Left lung (tissue), 10 donors: Measurements from ENCODE around the gene ZMYND15. TPM values are rescaled to one million over a fixed set of nuclear protein-coding genes. Genes with fewer than 3 reads are reported as not detected.
A peak's percentile ranks its signal among the peaks of the same experiment; 100 is the strongest.

Experiments used
- ATAC-seq: fragments of 200-7000 bp; cut with Tn5 transposase; one replicate; pipeline ENCODE4 v1.9.1; 2020; ENCODE audit warnings: moderate library complexity
- DNase-seq, 4 donors: peaks; one replicate each; pipeline ENCODE4 v3.0.0-alpha.2; 2013 to 2020
- H3K27ac ChIP-seq, 2 donors: fragments of 200-600 bp; sonication (generic) in 1 of 2; one replicate each; pipeline versions ENCODE4 v1.5.0 to v1.8.0; 2020 to 2021
- H3K27me3 ChIP-seq, 2 donors: fragments of 200-600 bp; sonication (generic) in 1 of 2; one replicate each; pipeline versions ENCODE4 v1.5.0 to v1.8.0; 2020 to 2021
- H3K36me3 ChIP-seq, 2 donors: fragments of 200-600 bp; sonication (generic) in 1 of 2; one replicate each; pipeline versions ENCODE4 v1.5.0 to v1.8.0; 2020 to 2021
- H3K4me1 ChIP-seq, 2 donors: fragments of 200-600 bp; one replicate each; pipeline ENCODE4 v1.8.0; 2021
- H3K4me3 ChIP-seq, 2 donors: fragments of 200-600 bp; sonication (generic) in 1 of 2; one replicate each; pipeline versions ENCODE4 v1.5.0 to v1.8.0; 2020 to 2021; ENCODE audit warnings: mild to moderate bottlenecking in 1 of 2
- H3K9me3 ChIP-seq, 2 donors: fragments of 200-600 bp; sonication (generic) in 1 of 2; one replicate each; pipeline versions ENCODE4 v1.5.0 to v1.8.0; 2020 to 2021
- intact Hi-C, 2 donors: fragments of 100-400 bp; cut with DNase I; formaldehyde crosslinking; loops; one replicate each; pipeline versions ENCODE4 v1.11.2 to v1.14.2; 2022
- polyA plus RNA-seq, 6 donors: library from polyadenylated mRNA; unstranded; fragments of 120-200 nt; gene quantifications; one replicate each; pipeline ENCODE4 v1.2.1, GENCODE V29; 2013; ENCODE audit not compliant: insufficient read length in 6 of 6
- total RNA-seq, 2 donors: library from RNA; stranded (reverse); fragmentation: NEBNext Ultra II Directional; extraction: Animal tissue kit (Norgen Biotek cat#: 25700); gene quantifications; one replicate each; pipeline ENCODE4 v1.2.1, GENCODE V29; 2021
- TF ChIP-seq, protein P1 (sequence below), 2 donors: fragments of 200-600 bp; sonication (generic) in 1 of 2; IDR thresholded peaks; one replicate each; pipeline versions ENCODE4 v1.5.0 to v1.8.0; 2021; ENCODE audit warnings: antibody characterized with exemption in 2 of 2
- donor health status: DM: no; HTN: yes; CAD: no.
- donor health status: DM: no; HTN: no; CAD: no.

Gene ZMYND15
- total and polyA plus RNA-seq, 8 donors, result 0.34 to 5.2 (median 0.59) TPM

GRCh38 chr17:4747847-4748246, 8.2 kb downstream of the ZMYND15 start:
- H3K4me3 ChIP-seq, result no peak overlapping the region
- intact Hi-C loops, result no loop called here
- H3K27me3 ChIP-seq, result peaks cover 0 to 58% of the 10 kb centered on the region in 2 donors
- TF ChIP-seq, protein P1, sequence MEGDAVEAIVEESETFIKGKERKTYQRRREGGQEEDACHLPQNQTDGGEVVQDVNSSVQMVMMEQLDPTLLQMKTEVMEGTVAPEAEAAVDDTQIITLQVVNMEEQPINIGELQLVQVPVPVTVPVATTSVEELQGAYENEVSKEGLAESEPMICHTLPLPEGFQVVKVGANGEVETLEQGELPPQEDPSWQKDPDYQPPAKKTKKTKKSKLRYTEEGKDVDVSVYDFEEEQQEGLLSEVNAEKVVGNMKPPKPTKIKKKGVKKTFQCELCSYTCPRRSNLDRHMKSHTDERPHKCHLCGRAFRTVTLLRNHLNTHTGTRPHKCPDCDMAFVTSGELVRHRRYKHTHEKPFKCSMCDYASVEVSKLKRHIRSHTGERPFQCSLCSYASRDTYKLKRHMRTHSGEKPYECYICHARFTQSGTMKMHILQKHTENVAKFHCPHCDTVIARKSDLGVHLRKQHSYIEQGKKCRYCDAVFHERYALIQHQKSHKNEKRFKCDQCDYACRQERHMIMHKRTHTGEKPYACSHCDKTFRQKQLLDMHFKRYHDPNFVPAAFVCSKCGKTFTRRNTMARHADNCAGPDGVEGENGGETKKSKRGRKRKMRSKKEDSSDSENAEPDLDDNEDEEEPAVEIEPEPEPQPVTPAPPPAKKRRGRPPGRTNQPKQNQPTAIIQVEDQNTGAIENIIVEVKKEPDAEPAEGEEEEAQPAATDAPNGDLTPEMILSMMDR (IDR thresholded peaks at IDR 0.05), result no peak
- no peaks in the 10 kb centered on the region for H3K36me3 ChIP-seq
- peaks cover 0 to 46% of the 10 kb centered on the region in 2 donors for H3K4me1 ChIP-seq
- DNase-seq (no peak), ATAC-seq (peak; percentile 69)
- peak overlapping the region; percentile 31 to 44 for H3K27ac ChIP-seq
- H3K9me3 ChIP-seq, result no peaks in the 10 kb centered on the region

DNA sequence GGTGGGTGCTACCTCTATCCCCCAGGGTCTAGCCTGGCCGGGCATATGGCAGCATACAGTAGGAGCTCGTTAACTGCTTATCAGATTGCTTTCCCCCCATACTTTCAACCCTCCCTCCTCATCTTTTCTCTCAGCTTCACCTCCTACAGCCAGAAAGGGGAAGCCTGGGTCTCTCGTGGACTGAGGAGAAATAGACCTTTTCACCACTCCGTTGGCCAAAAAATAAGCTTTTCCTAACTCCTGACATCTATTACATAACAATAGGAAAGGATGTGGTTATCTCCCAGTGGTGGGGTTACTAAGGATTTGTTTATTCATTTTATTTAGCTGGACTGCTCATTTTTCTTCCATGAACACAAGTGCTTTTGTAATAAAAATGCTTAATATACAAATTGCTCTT, 9.1 kb downstream of the ZMYND15 start:
- peaks cover 0 to 62% of the 10 kb centered on the region in 2 donors for H3K27me3 ChIP-seq
- peaks cover 0 to 48% of the 10 kb centered on the region in 2 donors for H3K4me1 ChIP-seq
- no peak overlapping the region for H3K4me3 ChIP-seq
- no peaks in the 10 kb centered on the region for H3K36me3 ChIP-seq
- H3K27ac ChIP-seq, result no peak overlapping the region
- TF ChIP-seq, protein P1 (IDR thresholded peaks at IDR 0.05), result no peak
- peak; percentile 24 for ATAC-seq
- no peak for DNase-seq
- intact Hi-C loops, result no loop called here
- no peaks in the 10 kb centered on the region for H3K9me3 ChIP-seq

DNA sequence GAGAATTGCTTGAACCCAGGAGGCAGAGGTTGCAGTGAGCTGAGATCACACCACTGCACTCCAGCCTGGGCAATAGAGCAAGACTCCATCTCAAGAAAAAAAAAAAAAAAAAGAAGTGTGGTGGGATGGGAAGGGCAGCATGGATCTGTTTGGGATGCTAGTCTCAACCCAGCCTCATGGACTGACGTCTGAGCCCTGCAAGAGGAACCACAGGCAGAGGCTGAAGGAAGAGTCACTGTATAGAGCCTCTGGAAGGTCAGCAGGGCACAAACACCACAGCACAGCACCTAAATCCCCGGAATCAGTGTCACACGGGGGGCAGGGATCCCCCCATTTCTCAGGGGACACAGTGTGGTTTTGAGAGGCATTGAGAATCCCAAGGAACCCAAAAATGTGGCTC, 11.0 kb downstream of the ZMYND15 start:
- peaks cover 0 to 40% of the 10 kb centered on the region in 2 donors for H3K4me1 ChIP-seq
- TF ChIP-seq, protein P1 (IDR thresholded peaks at IDR 0.05), result no peak
- no peaks in the 10 kb centered on the region for H3K36me3 ChIP-seq
- intact Hi-C loops, result no loop called here
- H3K9me3 ChIP-seq, result no peaks in the 10 kb centered on the region
- no peak for DNase-seq
- H3K27ac ChIP-seq, result no peak overlapping the region
- H3K27me3 ChIP-seq, result peaks cover 0 to 60% of the 10 kb centered on the region in 2 donors
- ATAC-seq, result peak; percentile 67
- H3K4me3 ChIP-seq, result no peak overlapping the region

GRCh38 chr17:4751932-4752331, 12.3 kb downstream of the ZMYND15 start:
- H3K4me1 ChIP-seq, result peaks cover 0 to 36% of the 10 kb centered on the region in 2 donors
- no peak overlapping the region for H3K27ac ChIP-seq
- intact Hi-C loops, result no loop called here
- H3K36me3 ChIP-seq, result no peaks in the 10 kb centered on the region
- ATAC-seq (no peak), DNase-seq (no peak)
- peaks cover 0 to 52% of the 10 kb centered on the region in 2 donors for H3K27me3 ChIP-seq
- no peaks in the 10 kb centered on the region for H3K9me3 ChIP-seq
- H3K4me3 ChIP-seq, result no peak overlapping the region
- TF ChIP-seq, protein P1 (IDR thresholded peaks at IDR 0.05), result no peak

DNA sequence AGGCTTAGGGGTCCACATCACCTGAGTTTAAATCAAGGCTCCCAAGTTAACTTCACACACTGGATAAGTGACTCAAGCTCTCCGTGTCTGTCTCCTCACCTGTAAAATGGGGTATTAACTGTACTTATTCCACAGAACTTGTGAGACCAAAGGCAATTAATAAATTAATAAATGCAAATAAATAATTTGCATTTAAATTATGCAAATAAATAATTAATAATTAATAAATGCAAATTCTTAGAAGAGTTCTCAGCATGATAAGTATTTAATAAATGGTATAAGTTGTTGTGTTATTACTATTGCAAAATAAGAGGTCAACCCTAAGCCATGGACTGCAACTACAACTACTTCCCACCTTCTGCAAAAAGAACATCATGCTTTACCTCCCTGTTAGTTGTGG, 13.8 kb downstream of the ZMYND15 start:
- H3K27me3 ChIP-seq, result peaks cover 0 to 49% of the 10 kb centered on the region in 2 donors
- no peaks in the 10 kb centered on the region for H3K9me3 ChIP-seq
- DNase-seq, result no peak
- no peak overlapping the region for H3K27ac ChIP-seq
- H3K4me3 ChIP-seq, result no peak overlapping the region
- intact Hi-C loops, result no loop called here
- TF ChIP-seq, protein P1 (IDR thresholded peaks at IDR 0.05), result no peak
- no peaks in the 10 kb centered on the region for H3K36me3 ChIP-seq
- no peak for ATAC-seq
- H3K4me1 ChIP-seq, result peaks cover 0 to 26% of the 10 kb centered on the region in 2 donors
